IPS-18c (cell line): ENCODE data around the gene AP3B2.

ENCODE experiments used
- H3K4me3 ChIP-seq: 2 replicates; pipeline ENCODE4 v1.7.0; 2013; ENCODE audit warnings: low read depth, mild to moderate bottlenecking, low read length, moderate library complexity; ENCODE audit not compliant: insufficient read depth
- H3K9me3 ChIP-seq: one replicate; pipeline ENCODE4 v1.6.1; 2013; ENCODE audit warnings: mild to moderate bottlenecking, low read length, moderate library complexity; ENCODE audit not compliant: control insufficient read depth, insufficient read depth

Gene AP3B2

GRCh38 chr15:82641129-82641798, 68.4 kb downstream of the AP3B2 start:
- H3K9me3 ChIP-seq = no peaks in the 10 kb centered on the region
- no peak overlapping the region for H3K4me3 ChIP-seq

- Histone ChIP-seq H3K4me3 (no peak overlapping the region), H3K9me3 (no peaks in the 10 kb centered on the region)
Measured at GRCh38 chr15:82640672-82641071, 69.0 kb downstream of the AP3B2 start.

- H3K9me3 ChIP-seq = no peaks in the 10 kb centered on the region
- no peak overlapping the region for H3K4me3 ChIP-seq
Measured at GRCh38 chr15:82635798-82636197, 73.9 kb downstream of the AP3B2 start.

GRCh38 chr15:82630033-82630432, 79.6 kb downstream of the AP3B2 start:
- Histone ChIP-seq H3K9me3 (no peaks in the 10 kb centered on the region), H3K4me3 (no peak overlapping the region)

- H3K9me3 ChIP-seq = no peaks in the 10 kb centered on the region
- no peak overlapping the region for H3K4me3 ChIP-seq
Measured at GRCh38 chr15:82625136-82625535, 84.5 kb downstream of the AP3B2 start.

- Histone ChIP-seq H3K9me3 (no peaks in the 10 kb centered on the region), H3K4me3 (no peak overlapping the region)
Measured at GRCh38 chr15:82624438-82624837, 85.2 kb downstream of the AP3B2 start.

GRCh38 chr15:82624008-82624407, 85.7 kb downstream of the AP3B2 start:
- H3K9me3 ChIP-seq = no peaks in the 10 kb centered on the region
- no peak overlapping the region for H3K4me3 ChIP-seq

- no peaks in the 10 kb centered on the region for H3K9me3 ChIP-seq
- no peak overlapping the region for H3K4me3 ChIP-seq
Measured at GRCh38 chr15:82621970-82622369, 87.7 kb downstream of the AP3B2 start.

GRCh38 chr15:82613747-82614146, 95.9 kb downstream of the AP3B2 start:
- Histone ChIP-seq H3K9me3 (no peaks in the 10 kb centered on the region), H3K4me3 (no peak overlapping the region)

GRCh38 chr15:82611348-82611747, 98.3 kb downstream of the AP3B2 start:
- no peaks in the 10 kb centered on the region for H3K9me3 ChIP-seq
- no peak overlapping the region for H3K4me3 ChIP-seq
